NT2/D1 (cell line): Measurements from ENCODE around the gene MXD1.

ENCODE experiments used
- DNase-seq: peaks from one replicate; pipeline ENCODE4 v3.0.0-alpha.2; 2011; ENCODE audit warnings: low read depth, low spot score
- H3K27me3 ChIP-seq: 2 replicates; pipeline ENCODE4 v1.6.0; 2011; ENCODE audit warnings: mild to moderate bottlenecking; ENCODE audit not compliant: insufficient read length, insufficient read depth
- H3K36me3 ChIP-seq: 2 replicates; pipeline ENCODE4 v1.6.1; 2011; ENCODE audit warnings: mild to moderate bottlenecking, low read length, mixed read lengths; ENCODE audit not compliant: insufficient read depth, insufficient read length
- H3K4me1 ChIP-seq: 2 replicates; pipeline ENCODE4 v1.5.1; 2011; ENCODE audit not compliant: insufficient read depth, insufficient read length
- H3K4me3 ChIP-seq: 2 replicates; pipeline ENCODE4 v1.5.1; 2011; ENCODE audit warnings: low read depth; ENCODE audit not compliant: insufficient read length
- H3K9ac ChIP-seq: 2 replicates; pipeline ENCODE4 v1.6.0; 2011; ENCODE audit warnings: low read depth; ENCODE audit not compliant: insufficient read length
- H3K9me3 ChIP-seq: 2 replicates; pipeline ENCODE4 v1.5.1; 2011; ENCODE audit warnings: mild to moderate bottlenecking, low read length; ENCODE audit not compliant: insufficient read depth
- SUZ12 ChIP-seq: IDR thresholded peaks from 2 replicates; pipeline ENCODE4 v1.6.1; 2011; ENCODE audit not compliant: insufficient read length, insufficient read depth; ENCODE audit errors: extremely low read depth
- YY1 ChIP-seq: IDR thresholded peaks from 2 replicates; pipeline ENCODE4 v1.6.1; 2011; ENCODE audit not compliant: insufficient read length, insufficient read depth
- ZNF274 ChIP-seq: IDR thresholded peaks from 2 replicates; pipeline ENCODE4 v1.6.1; 2011; ENCODE audit warnings: mild to moderate bottlenecking, low read depth, low read length

MXD1 gene

GRCh38 chr2:69975853-69976462 is 61.0 kb downstream of the MXD1 start:
- peaks cover 5% of the 10 kb centered on the region for H3K4me1 ChIP-seq
- no peak for DNase-seq
- no peak for TF ChIP-seq ZNF274
- no peak for TF ChIP-seq SUZ12
- TF ChIP-seq YY1: no peak

DNA sequence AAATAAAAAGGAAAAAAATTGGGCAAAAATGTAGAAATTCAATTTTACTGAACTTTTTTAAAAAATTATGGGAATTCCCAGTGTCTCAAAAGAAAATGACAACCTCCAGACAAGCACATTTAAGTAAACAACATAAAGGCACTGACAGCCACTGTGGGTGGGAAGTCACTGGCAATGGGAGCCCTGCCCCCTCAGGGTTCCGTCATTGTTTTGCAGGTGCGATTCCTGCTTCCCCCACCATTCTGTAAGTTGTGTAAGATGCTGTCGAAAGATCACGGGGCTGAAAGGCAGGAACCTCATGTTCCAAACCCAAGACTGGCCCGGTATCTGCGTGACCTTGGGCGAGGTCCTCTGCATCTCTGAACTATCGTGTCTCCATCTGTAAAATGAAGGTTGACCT is 62.3 kb downstream of the MXD1 start:
- Histone ChIP-seq H3K9me3 (no peaks in the 10 kb centered on the region), H3K36me3 (no peaks in the 10 kb centered on the region), H3K4me3 (no peak overlapping the region), H3K4me1 (peaks cover 5% of the 10 kb centered on the region), H3K9ac (no peak overlapping the region), H3K27me3 (no peaks in the 10 kb centered on the region)
- no peak for DNase-seq
- TF ChIP-seq YY1 (no peak), ZNF274 (no peak), SUZ12 (no peak)

More at GRCh38 chr2:69975853-69976462, 61.0 kb downstream of the MXD1 start:
- Histone ChIP-seq H3K27me3 (no peaks in the 10 kb centered on the region), H3K36me3 (no peaks in the 10 kb centered on the region), H3K4me3 (no peak overlapping the region), H3K9ac (no peak overlapping the region), H3K9me3 (no peaks in the 10 kb centered on the region)

- TF ChIP-seq SUZ12 (no peak), YY1 (no peak), ZNF274 (no peak)
- Histone ChIP-seq H3K4me1 (peaks cover 5% of the 10 kb centered on the region), H3K9me3 (no peaks in the 10 kb centered on the region), H3K36me3 (no peaks in the 10 kb centered on the region), H3K4me3 (no peak overlapping the region), H3K9ac (no peak overlapping the region), H3K27me3 (no peaks in the 10 kb centered on the region)
- no peak for DNase-seq
These were observed 63.1 kb downstream of the MXD1 start for GRCh38 chr2:69977906-69978482.

GRCh38 chr2:69979902-69980807 is 65.2 kb downstream of the MXD1 start:
- no peaks in the 10 kb centered on the region for H3K9me3 ChIP-seq
- no peaks in the 10 kb centered on the region for H3K36me3 ChIP-seq
- no peaks in the 10 kb centered on the region for H3K27me3 ChIP-seq
- no peak overlapping the region for H3K4me3 ChIP-seq
- H3K4me1 ChIP-seq: peaks cover 5% of the 10 kb centered on the region
- TF ChIP-seq YY1 (no peak), ZNF274 (no peak), SUZ12 (no peak)
- no peak overlapping the region for H3K9ac ChIP-seq
- no peak for DNase-seq

- no peaks in the 10 kb centered on the region for H3K36me3 ChIP-seq
- H3K9me3 ChIP-seq: no peaks in the 10 kb centered on the region
- TF ChIP-seq ZNF274 (no peak), SUZ12 (no peak), YY1 (no peak)
- DNase-seq: no peak
- no peak overlapping the region for H3K9ac ChIP-seq
- H3K4me1 ChIP-seq: peaks cover 3% of the 10 kb centered on the region
- H3K27me3 ChIP-seq: no peaks in the 10 kb centered on the region
- H3K4me3 ChIP-seq: no peak overlapping the region
These were observed 68.6 kb downstream of the MXD1 start for GRCh38 chr2:69983392-69983966.

DNA sequence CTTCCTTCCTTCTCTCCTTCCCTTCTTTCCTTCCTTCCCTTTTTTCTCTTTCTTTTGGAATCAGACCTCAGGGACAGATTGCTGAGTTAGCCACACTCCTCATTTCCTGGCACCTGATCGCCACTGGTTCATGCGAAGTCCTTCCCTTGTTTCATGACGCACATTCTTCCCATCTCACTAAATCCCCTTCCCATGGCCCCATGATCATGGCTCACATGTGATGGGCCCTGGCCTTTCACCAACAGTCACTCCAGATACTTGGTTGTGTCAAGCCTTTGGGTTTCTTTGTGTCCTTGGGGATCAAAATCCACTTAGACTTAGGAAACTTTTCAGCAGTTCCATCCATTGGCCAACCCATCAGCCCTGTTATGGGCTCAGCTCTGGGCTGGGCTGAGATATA is 70.3 kb downstream of the MXD1 start:
- Histone ChIP-seq H3K4me3 (no peak overlapping the region), H3K9ac (no peak overlapping the region), H3K27me3 (no peaks in the 10 kb centered on the region), H3K4me1 (no peaks in the 10 kb centered on the region), H3K9me3 (no peaks in the 10 kb centered on the region), H3K36me3 (no peaks in the 10 kb centered on the region)
- no peak for DNase-seq
- TF ChIP-seq SUZ12: no peak
- TF ChIP-seq YY1: no peak
- TF ChIP-seq ZNF274: no peak

- Histone ChIP-seq H3K4me1 (no peaks in the 10 kb centered on the region), H3K9ac (no peak overlapping the region), H3K4me3 (no peak overlapping the region), H3K27me3 (no peaks in the 10 kb centered on the region), H3K9me3 (no peaks in the 10 kb centered on the region), H3K36me3 (no peaks in the 10 kb centered on the region)
- DNase-seq: no peak
- TF ChIP-seq YY1 (no peak), ZNF274 (no peak), SUZ12 (no peak)
These were observed 70.8 kb downstream of the MXD1 start for GRCh38 chr2:69985688-69986087.
